ENCODE results near the gene ZC3HAV1. TPM values are rescaled to one million over a fixed set of nuclear protein-coding genes. Genes with fewer than 3 reads are reported as not detected.

Gene ZC3HAV1
- total and polyA plus RNA-seq, 2 experiments from 2014 or later, result 24.8 to 56.8 TPM

GRCh38 chr7:139139150-139139549 lies 29.6 kb upstream of the ZC3HAV1 start:
- Histone ChIP-seq H3K27ac (ENCODE audit: low read depth) (no peak overlapping the region), H3K36me3 (ENCODE audit: insufficient read depth) (no peaks in the 10 kb centered on the region), H4K20me1 (replicated peaks; ENCODE audit: insufficient read depth) (no peaks in the 10 kb centered on the region), H3K79me2 (replicated peaks; ENCODE audit: insufficient read depth) (no peaks in the 10 kb centered on the region), H3K27me3 (ENCODE audit: insufficient read depth) (no peaks in the 10 kb centered on the region), H3K4me1 (ENCODE audit: insufficient read depth) (no peaks in the 10 kb centered on the region), H2AFZ (no peak overlapping the region), H3K4me3 (no peak overlapping the region), H3K9me2 (ENCODE audit: insufficient read depth) (no peaks in the 10 kb centered on the region), H3F3A (replicated peaks; ENCODE audit: low read depth) (no peaks in the 10 kb centered on the region), H3K4me2 (no peak overlapping the region)
- ATAC-seq, result no peak
- Mint-ChIP-seq H3K4me3 (no peak overlapping the region), H3K27me3 (ENCODE audit: insufficient read depth, low read depth, poor library complexity) (peaks cover 2% of the 10 kb centered on the region), H3K9me3 (no peaks in the 10 kb centered on the region), H3K36me3 (ENCODE audit: low read depth) (peaks cover 6% of the 10 kb centered on the region), H3K4me1 (no peaks in the 10 kb centered on the region), H3K27ac (no peak overlapping the region)
- no peak for DNase-seq (ENCODE audit: low spot score)
- no peak for TF ChIP-seq NANOG (IDR thresholded peaks at IDR 0.05; ENCODE audit: borderline replicate concordance)
- TF ChIP-seq EZH2phosphoT487 (IDR thresholded peaks at IDR 0.05; ENCODE audit: unreplicated experiment), result no peak
- TF ChIP-seq CREB1 (CRISPR knock-in tag; IDR thresholded peaks at IDR 0.05; ENCODE audit: low read depth), result no peak
- TF ChIP-seq, protein P1, sequence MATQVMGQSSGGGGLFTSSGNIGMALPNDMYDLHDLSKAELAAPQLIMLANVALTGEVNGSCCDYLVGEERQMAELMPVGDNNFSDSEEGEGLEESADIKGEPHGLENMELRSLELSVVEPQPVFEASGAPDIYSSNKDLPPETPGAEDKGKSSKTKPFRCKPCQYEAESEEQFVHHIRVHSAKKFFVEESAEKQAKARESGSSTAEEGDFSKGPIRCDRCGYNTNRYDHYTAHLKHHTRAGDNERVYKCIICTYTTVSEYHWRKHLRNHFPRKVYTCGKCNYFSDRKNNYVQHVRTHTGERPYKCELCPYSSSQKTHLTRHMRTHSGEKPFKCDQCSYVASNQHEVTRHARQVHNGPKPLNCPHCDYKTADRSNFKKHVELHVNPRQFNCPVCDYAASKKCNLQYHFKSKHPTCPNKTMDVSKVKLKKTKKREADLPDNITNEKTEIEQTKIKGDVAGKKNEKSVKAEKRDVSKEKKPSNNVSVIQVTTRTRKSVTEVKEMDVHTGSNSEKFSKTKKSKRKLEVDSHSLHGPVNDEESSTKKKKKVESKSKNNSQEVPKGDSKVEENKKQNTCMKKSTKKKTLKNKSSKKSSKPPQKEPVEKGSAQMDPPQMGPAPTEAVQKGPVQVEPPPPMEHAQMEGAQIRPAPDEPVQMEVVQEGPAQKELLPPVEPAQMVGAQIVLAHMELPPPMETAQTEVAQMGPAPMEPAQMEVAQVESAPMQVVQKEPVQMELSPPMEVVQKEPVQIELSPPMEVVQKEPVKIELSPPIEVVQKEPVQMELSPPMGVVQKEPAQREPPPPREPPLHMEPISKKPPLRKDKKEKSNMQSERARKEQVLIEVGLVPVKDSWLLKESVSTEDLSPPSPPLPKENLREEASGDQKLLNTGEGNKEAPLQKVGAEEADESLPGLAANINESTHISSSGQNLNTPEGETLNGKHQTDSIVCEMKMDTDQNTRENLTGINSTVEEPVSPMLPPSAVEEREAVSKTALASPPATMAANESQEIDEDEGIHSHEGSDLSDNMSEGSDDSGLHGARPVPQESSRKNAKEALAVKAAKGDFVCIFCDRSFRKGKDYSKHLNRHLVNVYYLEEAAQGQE (IDR thresholded peaks at IDR 0.05; ENCODE audit: unreplicated experiment), result no peak
- TF ChIP-seq EZH2 (IDR thresholded peaks at IDR 0.05; ENCODE audit: low read depth, unreplicated experiment), result no peak
- TF ChIP-seq ZNF114 (CRISPR knock-in tag; IDR thresholded peaks at IDR 0.05), result no peak
- no peak for TF ChIP-seq CTCF (conservative IDR thresholded peaks at IDR 0.05; ENCODE audit: low read depth in 2 of 2)
- no peak for TF ChIP-seq ZNF331 (CRISPR knock-in tag; IDR thresholded peaks at IDR 0.05; ENCODE audit: low read depth)
- TF ChIP-seq JUNB (IDR thresholded peaks at IDR 0.05; ENCODE audit: unreplicated experiment), result no peak
- no peak for TF ChIP-seq POLR2AphosphoS5 (IDR thresholded peaks at IDR 0.05; ENCODE audit: low read depth)
- TF ChIP-seq, protein P2, sequence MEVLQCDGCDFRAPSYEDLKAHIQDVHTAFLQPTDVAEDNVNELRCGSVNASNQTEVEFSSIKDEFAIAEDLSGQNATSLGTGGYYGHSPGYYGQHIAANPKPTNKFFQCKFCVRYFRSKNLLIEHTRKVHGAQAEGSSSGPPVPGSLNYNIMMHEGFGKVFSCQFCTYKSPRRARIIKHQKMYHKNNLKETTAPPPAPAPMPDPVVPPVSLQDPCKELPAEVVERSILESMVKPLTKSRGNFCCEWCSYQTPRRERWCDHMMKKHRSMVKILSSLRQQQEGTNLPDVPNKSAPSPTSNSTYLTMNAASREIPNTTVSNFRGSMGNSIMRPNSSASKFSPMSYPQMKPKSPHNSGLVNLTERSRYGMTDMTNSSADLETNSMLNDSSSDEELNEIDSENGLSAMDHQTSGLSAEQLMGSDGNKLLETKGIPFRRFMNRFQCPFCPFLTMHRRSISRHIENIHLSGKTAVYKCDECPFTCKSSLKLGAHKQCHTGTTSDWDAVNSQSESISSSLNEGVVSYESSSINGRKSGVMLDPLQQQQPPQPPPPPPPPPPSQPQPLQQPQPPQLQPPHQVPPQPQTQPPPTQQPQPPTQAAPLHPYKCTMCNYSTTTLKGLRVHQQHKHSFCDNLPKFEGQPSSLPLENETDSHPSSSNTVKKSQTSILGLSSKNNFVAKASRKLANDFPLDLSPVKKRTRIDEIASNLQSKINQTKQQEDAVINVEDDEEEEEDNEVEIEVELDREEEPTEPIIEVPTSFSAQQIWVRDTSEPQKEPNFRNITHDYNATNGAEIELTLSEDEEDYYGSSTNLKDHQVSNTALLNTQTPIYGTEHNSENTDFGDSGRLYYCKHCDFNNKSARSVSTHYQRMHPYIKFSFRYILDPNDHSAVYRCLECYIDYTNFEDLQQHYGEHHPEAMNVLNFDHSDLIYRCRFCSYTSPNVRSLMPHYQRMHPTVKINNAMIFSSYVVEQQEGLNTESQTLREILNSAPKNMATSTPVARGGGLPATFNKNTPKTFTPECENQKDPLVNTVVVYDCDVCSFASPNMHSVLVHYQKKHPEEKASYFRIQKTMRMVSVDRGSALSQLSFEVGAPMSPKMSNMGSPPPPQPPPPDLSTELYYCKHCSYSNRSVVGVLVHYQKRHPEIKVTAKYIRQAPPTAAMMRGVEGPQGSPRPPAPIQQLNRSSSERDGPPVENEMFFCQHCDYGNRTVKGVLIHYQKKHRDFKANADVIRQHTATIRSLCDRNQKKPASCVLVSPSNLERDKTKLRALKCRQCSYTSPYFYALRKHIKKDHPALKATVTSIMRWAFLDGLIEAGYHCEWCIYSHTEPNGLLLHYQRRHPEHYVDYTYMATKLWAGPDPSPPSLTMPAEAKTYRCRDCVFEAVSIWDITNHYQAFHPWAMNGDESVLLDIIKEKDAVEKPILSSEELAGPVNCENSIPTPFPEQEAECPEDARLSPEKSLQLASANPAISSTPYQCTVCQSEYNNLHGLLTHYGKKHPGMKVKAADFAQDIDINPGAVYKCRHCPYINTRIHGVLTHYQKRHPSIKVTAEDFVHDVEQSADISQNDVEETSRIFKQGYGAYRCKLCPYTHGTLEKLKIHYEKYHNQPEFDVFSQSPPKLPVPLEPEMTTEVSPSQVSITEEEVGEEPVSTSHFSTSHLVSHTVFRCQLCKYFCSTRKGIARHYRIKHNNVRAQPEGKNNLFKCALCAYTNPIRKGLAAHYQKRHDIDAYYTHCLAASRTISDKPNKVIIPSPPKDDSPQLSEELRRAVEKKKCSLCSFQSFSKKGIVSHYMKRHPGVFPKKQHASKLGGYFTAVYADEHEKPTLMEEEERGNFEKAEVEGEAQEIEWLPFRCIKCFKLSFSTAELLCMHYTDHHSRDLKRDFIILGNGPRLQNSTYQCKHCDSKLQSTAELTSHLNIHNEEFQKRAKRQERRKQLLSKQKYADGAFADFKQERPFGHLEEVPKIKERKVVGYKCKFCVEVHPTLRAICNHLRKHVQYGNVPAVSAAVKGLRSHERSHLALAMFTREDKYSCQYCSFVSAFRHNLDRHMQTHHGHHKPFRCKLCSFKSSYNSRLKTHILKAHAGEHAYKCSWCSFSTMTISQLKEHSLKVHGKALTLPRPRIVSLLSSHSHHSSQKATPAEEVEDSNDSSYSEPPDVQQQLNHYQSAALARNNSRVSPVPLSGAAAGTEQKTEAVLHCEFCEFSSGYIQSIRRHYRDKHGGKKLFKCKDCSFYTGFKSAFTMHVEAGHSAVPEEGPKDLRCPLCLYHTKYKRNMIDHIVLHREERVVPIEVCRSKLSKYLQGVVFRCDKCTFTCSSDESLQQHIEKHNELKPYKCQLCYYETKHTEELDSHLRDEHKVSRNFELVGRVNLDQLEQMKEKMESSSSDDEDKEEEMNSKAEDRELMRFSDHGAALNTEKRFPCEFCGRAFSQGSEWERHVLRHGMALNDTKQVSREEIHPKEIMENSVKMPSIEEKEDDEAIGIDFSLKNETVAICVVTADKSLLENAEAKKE (CRISPR knock-in tag; IDR thresholded peaks at IDR 0.05), result no peak
- TF ChIP-seq STAT1 (IDR thresholded peaks at IDR 0.05; ENCODE audit: unreplicated experiment), result no peak
- TF ChIP-seq, protein P3, sequence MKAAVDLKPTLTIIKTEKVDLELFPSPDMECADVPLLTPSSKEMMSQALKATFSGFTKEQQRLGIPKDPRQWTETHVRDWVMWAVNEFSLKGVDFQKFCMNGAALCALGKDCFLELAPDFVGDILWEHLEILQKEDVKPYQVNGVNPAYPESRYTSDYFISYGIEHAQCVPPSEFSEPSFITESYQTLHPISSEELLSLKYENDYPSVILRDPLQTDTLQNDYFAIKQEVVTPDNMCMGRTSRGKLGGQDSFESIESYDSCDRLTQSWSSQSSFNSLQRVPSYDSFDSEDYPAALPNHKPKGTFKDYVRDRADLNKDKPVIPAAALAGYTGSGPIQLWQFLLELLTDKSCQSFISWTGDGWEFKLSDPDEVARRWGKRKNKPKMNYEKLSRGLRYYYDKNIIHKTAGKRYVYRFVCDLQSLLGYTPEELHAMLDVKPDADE (IDR thresholded peaks at IDR 0.05), result no peak
